Subcutaneous abdominal adipose tissue (tissue), 5 donors: ENCODE data around the gene PARM1.

Source experiments
- H3K27ac ChIP-seq: one replicate; pipeline ENCODE4 v1.7.0; 2013; ENCODE audit warnings: low read depth, mild to moderate bottlenecking, inconsistent platforms, low read length, moderate library complexity
- H3K27me3 ChIP-seq, 5 donors: one replicate each; pipeline ENCODE4 v1.7.0; 2013; ENCODE audit warnings: low read length in 5 of 5, inconsistent platforms in 1 of 5; ENCODE audit not compliant: control insufficient read depth in 5 of 5, insufficient read depth in 4 of 5
- H3K36me3 ChIP-seq, 5 donors: one replicate each; pipeline ENCODE4 v1.7.0; 2013; ENCODE audit warnings: low read length in 5 of 5; ENCODE audit not compliant: control insufficient read depth in 5 of 5, insufficient read depth in 5 of 5
- H3K4me1 ChIP-seq, 5 donors: one replicate each; pipeline ENCODE4 v1.7.0; 2013; ENCODE audit warnings: low read length in 5 of 5, mild to moderate bottlenecking in 3 of 5, moderate library complexity in 1 of 5; ENCODE audit not compliant: control insufficient read depth in 5 of 5, insufficient read depth in 5 of 5
- H3K4me3 ChIP-seq, 5 donors: one replicate each; pipeline ENCODE4 v1.7.0; 2013; ENCODE audit warnings: low read length in 5 of 5, low read depth in 1 of 5
- H3K9ac ChIP-seq, 5 donors: one replicate each; pipeline ENCODE4 v1.7.0; 2013; ENCODE audit warnings: low read length in 5 of 5, mild to moderate bottlenecking in 4 of 5, moderate library complexity in 3 of 5
- H3K9me3 ChIP-seq, 5 donors: one replicate each; pipeline ENCODE4 v1.7.0; 2013; ENCODE audit warnings: low read length in 5 of 5; ENCODE audit not compliant: control insufficient read depth in 5 of 5
- donor health status: healthy.
- donor health status: healthy.
- donor health status: healthy.
- donor health status: healthy.
- donor health status: healthy.

Gene PARM1

DNA sequence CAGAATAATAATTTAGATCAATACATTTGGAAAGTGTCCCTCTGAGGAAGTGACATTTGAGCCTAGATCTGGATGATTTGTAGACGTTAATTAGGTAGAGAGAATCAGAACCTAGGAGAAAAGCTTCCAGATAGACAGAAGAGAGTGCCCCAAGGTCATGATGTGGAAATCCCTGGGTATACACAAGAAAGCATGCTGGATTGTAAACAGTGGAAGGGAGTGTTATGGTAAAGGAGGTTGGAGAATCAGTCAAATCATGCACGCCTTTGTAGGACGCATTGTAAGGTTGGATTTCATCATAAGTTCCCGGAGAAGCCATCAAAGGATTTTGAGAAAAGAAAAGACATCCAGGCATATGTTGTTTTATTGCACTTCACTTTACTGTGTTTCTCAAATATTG, 156.3 kb downstream of the PARM1 start:
- no peaks in the 10 kb centered on the region for H3K9me3 ChIP-seq

DNA sequence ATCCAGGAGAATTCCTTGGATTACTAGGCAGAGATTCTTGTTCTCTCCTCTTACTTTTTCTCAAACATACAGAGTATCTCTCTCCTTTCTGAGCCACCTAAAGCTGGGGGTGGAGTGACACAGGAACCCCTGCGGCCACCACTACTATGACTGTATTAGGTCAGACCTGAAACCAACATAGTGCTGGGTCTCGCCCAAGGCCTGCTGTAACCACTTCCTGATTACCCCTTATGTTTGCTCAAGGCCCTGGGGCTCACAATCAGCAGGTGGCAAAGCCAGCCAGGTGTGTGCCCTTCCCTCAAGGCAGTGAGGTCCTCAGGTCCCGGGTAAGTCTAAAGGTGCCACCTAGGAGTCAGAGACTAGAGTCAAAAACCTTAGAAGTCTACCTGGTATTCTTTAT, 166.4 kb downstream of the PARM1 start:
- no peak overlapping the region for H3K9ac ChIP-seq
- H3K4me3 ChIP-seq: no peak overlapping the region
- H3K4me1 ChIP-seq: no peaks in the 10 kb centered on the region
- H3K9me3 ChIP-seq: peaks cover 0 to 8% (median 2%) of the 10 kb centered on the region in 5 donors
- no peaks in the 10 kb centered on the region for H3K36me3 ChIP-seq
- no peaks in the 10 kb centered on the region for H3K27me3 ChIP-seq
- H3K27ac ChIP-seq: no peak overlapping the region

More for the DNA sequence above, 156.3 kb downstream of the PARM1 start:
- H3K9ac ChIP-seq: no peak overlapping the region
- no peaks in the 10 kb centered on the region for H3K36me3 ChIP-seq
- no peak overlapping the region for H3K4me3 ChIP-seq
- H3K27me3 ChIP-seq: no peaks in the 10 kb centered on the region
- H3K4me1 ChIP-seq: no peaks in the 10 kb centered on the region
- H3K27ac ChIP-seq: no peak overlapping the region
